Natural killer cell (primary cell): Measurements from ENCODE around the gene OR2AG1. TPM values are rescaled to one million over a fixed set of nuclear protein-coding genes. Genes with fewer than 3 reads are reported as not detected.

Experiments
- ATAC-seq, 3 donors: fragments of 150-1000 bp in 2 of 3; fragments of 200-7000 bp in 1 of 3; cut with Tn5 transposase; 1 replicate in 1 of 3; 2 replicates in 2 of 3; pipeline ENCODE4 v1.10.0; 2021; ENCODE audit warnings: mild to moderate bottlenecking in 2 of 3, moderate library complexity in 2 of 3
- DNase-seq, 2 donors: peaks; one replicate each; pipeline versions ENCODE4 v3.0.0 to v3.0.0-alpha.2; 2013 to 2021; ENCODE audit warnings: mixed read lengths in 1 of 2
- H3K27ac ChIP-seq: one replicate; pipeline ENCODE4 v1.5.1; 2013; ENCODE audit warnings: mild to moderate bottlenecking, low read length
- H3K27me3 ChIP-seq: one replicate; pipeline ENCODE4 v1.6.1; 2013; ENCODE audit warnings: low read length; ENCODE audit not compliant: control insufficient read depth, insufficient read depth
- H3K36me3 ChIP-seq: one replicate; pipeline ENCODE4 v1.6.1; 2013; ENCODE audit warnings: low read length; ENCODE audit not compliant: control insufficient read depth, insufficient read depth
- H3K4me1 ChIP-seq: one replicate; pipeline ENCODE4 v1.6.1; 2013; ENCODE audit warnings: low read length; ENCODE audit not compliant: control insufficient read depth, insufficient read depth
- H3K4me3 ChIP-seq: one replicate; pipeline ENCODE4 v1.5.1; 2013; ENCODE audit warnings: low read length
- H3K9me3 ChIP-seq: one replicate; pipeline ENCODE4 v1.6.1; 2013; ENCODE audit warnings: low read length; ENCODE audit not compliant: control insufficient read depth, insufficient read depth
- H3K27ac Mint-ChIP-seq, 2 donors: one replicate each; pipeline ENCODE4 v1.8.0; 2022; ENCODE audit warnings: mild to moderate bottlenecking in 2 of 2, mixed read lengths in 2 of 2, moderate library complexity in 1 of 2
- H3K27me3 Mint-ChIP-seq, 2 donors: one replicate each; pipeline ENCODE4 v1.8.0; 2022; ENCODE audit warnings: low read depth in 2 of 2, mixed read lengths in 2 of 2
- H3K36me3 Mint-ChIP-seq: one replicate; pipeline ENCODE4 v1.8.0; 2022; ENCODE audit warnings: mixed read lengths
- H3K4me1 Mint-ChIP-seq, 2 donors: one replicate each; pipeline ENCODE4 v1.8.0; 2022; ENCODE audit warnings: mixed read lengths in 2 of 2
- H3K4me3 Mint-ChIP-seq: one replicate; pipeline ENCODE4 v1.8.0; 2022; ENCODE audit warnings: mild to moderate bottlenecking, moderate library complexity, mixed read lengths
- H3K9me3 Mint-ChIP-seq, 2 donors: one replicate each; pipeline ENCODE4 v1.8.0; 2022; ENCODE audit warnings: mixed read lengths in 2 of 2
- WGBS: methylation state at CpG from one replicate; pipeline ENCODE4 v1.1.7; 2013; ENCODE audit warnings: missing lambda C conversion rate; ENCODE audit not compliant: insufficient coverage; 5-methylcytosine and 5-hydroxymethylcytosine counted together
- intact Hi-C: fragments of 100-400 bp; cut with micrococcal nuclease; formaldehyde crosslinking; loops from one replicate; pipeline ENCODE4 v1.14.2; 2022
- total RNA-seq, 4 donors: library from RNA; stranded (reverse); fragments of 120-200 nt in 1 of 4; gene quantifications; one replicate each; pipeline versions ENCODE4 v1.2.3 to v1.2.4, GENCODE V29; 2013 to 2022
- TF ChIP-seq, protein P1 (sequence below): fragments of 200-600 bp; IDR thresholded peaks from one replicate; pipeline ENCODE4 v1.8.0; 2022; ENCODE audit warnings: antibody characterized with exemption

Gene OR2AG1
- total RNA-seq, 3 donors from 2014 or later (not counting 1 experiment from before 2014, with no cell fraction given), result not detected

DNA sequence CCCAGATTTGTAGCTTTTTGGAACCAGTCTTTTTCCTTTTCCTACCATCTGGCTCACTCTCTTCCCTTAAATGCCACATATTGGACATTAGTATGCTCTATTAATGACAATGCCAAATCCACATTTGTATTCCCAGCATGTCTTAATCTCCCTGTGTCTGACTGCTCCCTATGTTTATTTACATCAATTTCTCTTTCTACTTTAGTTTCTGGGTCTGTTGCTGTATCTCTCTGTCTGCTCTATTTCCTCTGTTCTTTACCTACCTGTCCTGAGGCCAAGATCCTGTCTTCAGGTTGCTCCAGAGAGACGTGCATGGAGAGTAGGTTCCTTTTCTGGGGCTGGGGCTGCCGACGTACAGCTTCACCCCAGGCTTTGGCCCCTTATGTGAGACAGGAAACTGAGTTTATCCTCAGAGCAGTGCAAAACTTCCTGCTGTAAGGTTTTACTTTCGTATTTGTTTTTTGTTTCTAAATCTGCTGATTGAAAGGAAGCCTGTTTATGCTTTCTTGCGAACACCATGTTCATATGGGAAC lies 36.7 kb upstream of the OR2AG1 start:
- Mint-ChIP-seq H3K4me3 (no peak overlapping the region), H3K4me1 (peaks cover 0 to under 1% of the 10 kb centered on the region in 2 donors), H3K9me3 (no peaks in the 10 kb centered on the region), H3K27me3 (no peaks in the 10 kb centered on the region), H3K36me3 (no peaks in the 10 kb centered on the region), H3K27ac (no peak overlapping the region)
- Histone ChIP-seq H3K27ac (peak overlapping the region; percentile 91), H3K4me1 (peaks cover 10% of the 10 kb centered on the region), H3K9me3 (no peaks in the 10 kb centered on the region), H3K27me3 (no peaks in the 10 kb centered on the region), H3K4me3 (peak overlapping the region; percentile 84), H3K36me3 (no peaks in the 10 kb centered on the region)
- intact Hi-C loops, result loop anchor here (10.0 kb wide), 1 partner anchor 141 kb away; the partner anchor contains the start of genes ILK and RRP8
- TF ChIP-seq, protein P1, sequence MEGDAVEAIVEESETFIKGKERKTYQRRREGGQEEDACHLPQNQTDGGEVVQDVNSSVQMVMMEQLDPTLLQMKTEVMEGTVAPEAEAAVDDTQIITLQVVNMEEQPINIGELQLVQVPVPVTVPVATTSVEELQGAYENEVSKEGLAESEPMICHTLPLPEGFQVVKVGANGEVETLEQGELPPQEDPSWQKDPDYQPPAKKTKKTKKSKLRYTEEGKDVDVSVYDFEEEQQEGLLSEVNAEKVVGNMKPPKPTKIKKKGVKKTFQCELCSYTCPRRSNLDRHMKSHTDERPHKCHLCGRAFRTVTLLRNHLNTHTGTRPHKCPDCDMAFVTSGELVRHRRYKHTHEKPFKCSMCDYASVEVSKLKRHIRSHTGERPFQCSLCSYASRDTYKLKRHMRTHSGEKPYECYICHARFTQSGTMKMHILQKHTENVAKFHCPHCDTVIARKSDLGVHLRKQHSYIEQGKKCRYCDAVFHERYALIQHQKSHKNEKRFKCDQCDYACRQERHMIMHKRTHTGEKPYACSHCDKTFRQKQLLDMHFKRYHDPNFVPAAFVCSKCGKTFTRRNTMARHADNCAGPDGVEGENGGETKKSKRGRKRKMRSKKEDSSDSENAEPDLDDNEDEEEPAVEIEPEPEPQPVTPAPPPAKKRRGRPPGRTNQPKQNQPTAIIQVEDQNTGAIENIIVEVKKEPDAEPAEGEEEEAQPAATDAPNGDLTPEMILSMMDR, result no peak
- ATAC-seq (peak; percentile 87 to 91 (median 88)), DNase-seq (peak; percentile 38 to 78)
- WGBS, result 0% methylated on average over 5 of the region's 5 CpGs

DNA sequence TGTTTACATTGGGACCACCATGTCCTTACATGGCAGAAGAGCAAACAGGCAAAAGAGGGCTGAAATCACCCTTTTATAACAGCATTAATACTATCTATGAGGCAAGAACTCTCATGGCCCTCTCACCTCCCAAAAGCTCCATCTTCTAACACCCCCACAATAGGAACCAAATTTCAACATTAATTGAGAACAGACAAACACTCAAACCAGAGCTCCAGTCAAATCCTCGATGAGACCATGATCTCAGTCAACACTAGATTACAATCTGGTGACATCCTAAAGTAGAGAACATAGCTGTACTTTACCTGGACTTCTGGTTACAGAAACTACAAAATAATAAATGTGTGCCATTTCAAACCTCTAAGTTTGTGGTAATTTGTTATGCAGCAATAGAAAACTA lies 36.2 kb upstream of the OR2AG1 start:
- ATAC-seq, result peak in 2 of 3 donors; percentile 46 to 47
- no peaks in the 10 kb centered on the region for H3K36me3 Mint-ChIP-seq
- peak overlapping the region; percentile 91 for H3K27ac ChIP-seq
- no peaks in the 10 kb centered on the region for H3K36me3 ChIP-seq
- no peaks in the 10 kb centered on the region for H3K9me3 Mint-ChIP-seq
- no peak overlapping the region for H3K27ac Mint-ChIP-seq
- DNase-seq, result no peak
- no peak overlapping the region for H3K4me3 Mint-ChIP-seq
- intact Hi-C loops, result loop anchor here (10.0 kb wide), 1 partner anchor 142 kb away; the partner anchor contains the start of genes ILK and RRP8
- no peaks in the 10 kb centered on the region for H3K4me1 Mint-ChIP-seq
- no peaks in the 10 kb centered on the region for H3K9me3 ChIP-seq
- peaks cover 10% of the 10 kb centered on the region for H3K4me1 ChIP-seq
- TF ChIP-seq, protein P1, result no peak
- peak overlapping the region; percentile 84 for H3K4me3 ChIP-seq
- no peaks in the 10 kb centered on the region for H3K27me3 ChIP-seq
- no peaks in the 10 kb centered on the region for H3K27me3 Mint-ChIP-seq
- 0% methylated on average over 1 of the region's 1 CpG for WGBS

DNA sequence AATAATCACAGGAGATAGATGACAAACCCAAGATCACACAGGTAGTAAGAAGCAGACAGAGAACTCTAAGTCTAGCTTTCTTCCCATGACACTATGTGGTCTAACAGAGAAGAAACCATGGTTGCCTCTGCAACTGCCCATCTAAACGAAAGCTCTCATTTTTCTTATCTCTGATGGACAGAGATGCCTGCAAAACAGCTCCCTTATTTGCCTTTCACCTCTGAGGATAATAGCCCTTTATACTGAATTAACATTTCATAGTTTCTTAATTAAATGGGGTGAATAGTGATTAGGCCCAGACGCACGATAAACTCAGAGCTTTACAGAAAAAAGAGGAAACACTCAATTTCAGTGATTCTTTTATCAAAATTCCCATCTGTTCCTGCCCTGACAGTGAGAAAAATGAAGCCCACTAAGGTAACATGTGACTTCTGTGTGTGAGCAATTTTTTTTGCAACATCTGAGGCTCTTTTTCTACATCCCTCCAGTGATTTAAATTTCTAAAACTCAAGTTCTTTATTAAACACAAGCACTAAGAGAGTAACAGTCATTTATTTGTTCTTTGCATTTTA lies 35.6 kb upstream of the OR2AG1 start:
- ATAC-seq (no peak), DNase-seq (no peak)
- H3K9me3 ChIP-seq, result no peaks in the 10 kb centered on the region
- intact Hi-C loops, result loop anchor here (10.0 kb wide), 1 partner anchor 142 kb away; the partner anchor contains the start of genes ILK and RRP8
- Mint-ChIP-seq H3K4me1 (no peaks in the 10 kb centered on the region), H3K27me3 (no peaks in the 10 kb centered on the region), H3K9me3 (no peaks in the 10 kb centered on the region), H3K4me3 (no peak overlapping the region), H3K36me3 (no peaks in the 10 kb centered on the region), H3K27ac (no peak overlapping the region)
- no peak overlapping the region for H3K4me3 ChIP-seq
- H3K36me3 ChIP-seq, result no peaks in the 10 kb centered on the region
- peak overlapping the region; percentile 91 for H3K27ac ChIP-seq
- H3K4me1 ChIP-seq, result peaks cover 6% of the 10 kb centered on the region
- TF ChIP-seq, protein P1, result no peak
- WGBS, result 43% methylated on average over 3 of the region's 3 CpGs
- no peaks in the 10 kb centered on the region for H3K27me3 ChIP-seq
